IMR-90 (cell line): ENCODE measurements around the gene LRRC37B. TPM values are rescaled to one million over a fixed set of nuclear protein-coding genes. Genes with fewer than 3 reads are reported as not detected.
"Not testable (repeated sequence)": the region's sequence is repeated elsewhere in the genome, so short reads cannot be mapped to it uniquely, and the experiment has no call there.

Experiments used
- ATAC-seq: fragments of 200-7000 bp; cut with Tn5 transposase; 2 replicates; pipeline ENCODE4 v1.9.1; 2020; ENCODE audit warnings: low read depth, mild to moderate bottlenecking, moderate library complexity
- BruUV-seq: library from RNA; stranded (reverse); fragments of 400-500 nt; replicated peaks from 2 replicates; lab custom pipeline; 2021; lab: Mats Ljungman, UMichigan
- CTCF ChIA-PET: fragments of 300-600 bp; formaldehyde crosslinking; extraction: SDS; loops from one replicate; lab custom pipeline; 2021; ENCODE audit warnings: antibody characterized with exemption; lab: Yijun Ruan, JAX
- POLR2A ChIA-PET: fragments of 300-600 bp; sonication (Branson Sonifier 250); formaldehyde crosslinking; loops from one replicate; lab custom pipeline; 2022; ENCODE audit warnings: antibody characterized with exemption; ENCODE audit not compliant: unreplicated experiment; lab: Charles Lee
- DNase-seq: peaks from one replicate; pipeline ENCODE4 v3.0.0; 2013
- H2AFZ ChIP-seq: replicated peaks from 2 replicates; pipeline ENCODE3; 2013; ENCODE audit warnings: low read length, mild to moderate bottlenecking; ENCODE audit not compliant: poor library complexity
- H2AK5ac ChIP-seq: 2 replicates; pipeline ENCODE4 v1.6.1; 2013; ENCODE audit warnings: low read depth, low read length, inconsistent platforms
- H2AK9ac ChIP-seq: replicated peaks from 2 replicates; pipeline ENCODE3; 2013; ENCODE audit warnings: mild to moderate bottlenecking, low read depth, low read length, moderate library complexity; ENCODE audit not compliant: poor library complexity
- H2BK120ac ChIP-seq: 2 replicates; pipeline ENCODE4 v1.6.1; 2013; ENCODE audit warnings: low read depth, low read length, inconsistent platforms
- H2BK15ac ChIP-seq: 3 replicates; pipeline ENCODE4 v1.6.1; 2013; ENCODE audit warnings: low read depth, low read length, inconsistent platforms
- H2BK20ac ChIP-seq: 2 replicates; pipeline ENCODE4 v1.6.1; 2013; ENCODE audit warnings: low read depth, mild to moderate bottlenecking, inconsistent platforms, low read length, moderate library complexity
- H2BK5ac ChIP-seq: 2 replicates; pipeline ENCODE4 v1.6.1; 2013; ENCODE audit warnings: mild to moderate bottlenecking, low read depth, low read length, inconsistent platforms; ENCODE audit not compliant: poor library complexity, severe bottlenecking
- H3K14ac ChIP-seq: replicated peaks from 2 replicates; pipeline ENCODE4 v1.6.1; 2013; ENCODE audit warnings: low read depth, low read length, inconsistent platforms
- H3K18ac ChIP-seq: 2 replicates; pipeline ENCODE4 v1.6.1; 2013; ENCODE audit warnings: low read depth, low read length, control low read depth
- H3K23ac ChIP-seq: 2 replicates; pipeline ENCODE4 v1.6.1; 2013; ENCODE audit warnings: low read depth, low read length, inconsistent platforms
- H3K27ac ChIP-seq: 2 replicates; pipeline ENCODE4 v1.5.1; 2013; ENCODE audit warnings: mild to moderate bottlenecking, control low read depth, low read length; ENCODE audit not compliant: insufficient read depth
- H3K27me3 ChIP-seq: 2 replicates; pipeline ENCODE4 v1.6.1; 2013; ENCODE audit warnings: low read length; ENCODE audit not compliant: control insufficient read depth, insufficient read depth
- H3K36me3 ChIP-seq: 2 replicates; pipeline ENCODE4 v1.6.1; 2013; ENCODE audit warnings: low read length, mixed read lengths; ENCODE audit not compliant: control insufficient read depth, insufficient read depth
- H3K4ac ChIP-seq: 2 replicates; pipeline ENCODE4 v1.6.1; 2013; ENCODE audit warnings: low read depth, low read length, inconsistent platforms
- H3K4me1 ChIP-seq: 2 replicates; pipeline ENCODE4 v1.6.1; 2013; ENCODE audit warnings: low read length, mixed read lengths; ENCODE audit not compliant: control insufficient read depth, insufficient read depth
- H3K4me2 ChIP-seq: 2 replicates; pipeline ENCODE4 v1.6.1; 2013; ENCODE audit warnings: low read depth, mild to moderate bottlenecking, control low read depth, low read length, moderate library complexity
- H3K4me3 ChIP-seq: 2 replicates; pipeline ENCODE4 v1.5.1; 2013; ENCODE audit warnings: low read depth, mild to moderate bottlenecking, control low read depth, low read length, moderate library complexity; ENCODE audit not compliant: insufficient read depth
- H3K56ac ChIP-seq: 2 replicates; pipeline ENCODE4 v1.6.1; 2013; ENCODE audit warnings: low read length, inconsistent platforms; ENCODE audit not compliant: insufficient read depth; ENCODE audit errors: extremely low read depth
- H3K79me1 ChIP-seq, 2 experiments: 2 replicates each; pipeline ENCODE4 v1.6.1; 2013; ENCODE audit warnings: low read length in 2 of 2, inconsistent platforms in 1 of 2, low read depth in 1 of 2
- H3K9ac ChIP-seq: 2 replicates; pipeline ENCODE4 v1.6.1; 2013; ENCODE audit warnings: low read depth, low read length, control low read depth
- H3K9me1 ChIP-seq: 2 replicates; pipeline ENCODE4 v1.6.1; 2013; ENCODE audit warnings: low read length, inconsistent platforms; ENCODE audit not compliant: insufficient read depth
- H3K9me3 ChIP-seq: 2 replicates; pipeline ENCODE4 v1.6.1; 2013; ENCODE audit warnings: low read length; ENCODE audit not compliant: control insufficient read depth, insufficient read depth
- H4K20me1 ChIP-seq: 2 replicates; pipeline ENCODE4 v1.6.1; 2013; ENCODE audit warnings: low read length, inconsistent platforms; ENCODE audit not compliant: insufficient read depth
- H4K5ac ChIP-seq: 2 replicates; pipeline ENCODE4 v1.6.1; 2013; ENCODE audit warnings: mild to moderate bottlenecking, low read depth, low read length, control low read depth
- H4K8ac ChIP-seq, 2 experiments: 2 replicates each; pipeline ENCODE4 v1.6.1; 2013; ENCODE audit warnings: low read depth in 2 of 2, low read length in 2 of 2, control low read depth in 1 of 2, inconsistent platforms in 1 of 2
- H4K91ac ChIP-seq: 2 replicates; pipeline ENCODE4 v1.6.1; 2013; ENCODE audit warnings: low read depth, low read length, inconsistent platforms; ENCODE audit not compliant: insufficient read depth
- WGBS, 2 experiments: methylation state at CpG; one replicate each; pipeline versions ENCODE4 v1.1.5 to v1.1.7; 2013; ENCODE audit warnings: missing lambda C conversion rate in 2 of 2; ENCODE audit not compliant: insufficient read length in 1 of 2; ENCODE audit errors: extremely low coverage in 2 of 2; 5-methylcytosine and 5-hydroxymethylcytosine counted together
- dilution Hi-C: fragments of 300-500 bp; cut with HindIII; formaldehyde crosslinking; loops from one replicate; pipeline ENCODE4 v1.14.3; 2018; ENCODE audit warnings: low sequenced_read_pairs; ENCODE audit not compliant: unreplicated experiment
- in situ Hi-C: fragments of 300-500 bp; cut with MboI; formaldehyde crosslinking; loops from 3 replicates; pipeline ENCODE4 v1.14.3; 2019; ENCODE audit warnings: low sequenced_read_pairs, inconsistent platforms, mixed read lengths
- intact Hi-C: fragments of 100-400 bp; cut with micrococcal nuclease; formaldehyde crosslinking; loops from 2 replicates; pipeline ENCODE4 v1.10.0; 2022
- polyA plus RNA-seq, 3 experiments: library from polyadenylated mRNA; depleted of rRNA; stranded (reverse); fragments of >200 nt; gene quantifications; 2 replicates each; pipeline ENCODE4 v1.2.3, GENCODE V29; 2012; ENCODE audit warnings: low replicate concordance in 1 of 3
- total RNA-seq: library from RNA; depleted of rRNA; stranded (reverse); fragments of >200 nt; gene quantifications from 2 replicates; pipeline ENCODE4 v1.2.3, GENCODE V29; 2012

The LRRC37B gene
- total and polyA plus RNA-seq, 2 of the 4 experiments (the other 2 are of a cell fraction) = 4.3 to 7.2 TPM

DNA sequence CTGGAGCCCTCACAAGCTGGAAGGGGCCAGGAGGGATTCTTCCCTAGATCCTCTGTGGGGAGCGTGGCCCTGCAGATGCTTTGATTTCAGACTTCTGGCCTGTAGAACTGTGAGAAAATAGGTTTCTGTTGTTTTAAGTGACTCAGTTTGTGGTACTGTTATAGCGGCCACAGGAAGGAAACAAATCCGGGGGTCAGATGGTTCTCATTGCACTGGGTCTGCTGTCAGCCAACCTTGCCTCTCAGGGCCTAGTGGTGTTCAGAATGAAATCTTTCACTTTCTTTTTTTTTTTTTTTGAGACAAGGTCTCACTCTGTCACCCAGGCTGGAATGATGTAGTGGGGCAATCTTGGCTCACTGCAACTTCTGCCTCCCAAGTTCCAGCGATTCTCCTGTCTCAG is 64.8 kb downstream of the LRRC37B start:
- peak; percentile 81 for ATAC-seq
- H3K18ac ChIP-seq, H3K56ac ChIP-seq, POLR2A ChIA-PET, H2BK5ac ChIP-seq, H3K4me1 ChIP-seq, H2BK120ac ChIP-seq, CTCF ChIA-PET, DNase-seq, in situ Hi-C loops, H4K8ac ChIP-seq, H3K14ac ChIP-seq, H3K9ac ChIP-seq, H2AK9ac ChIP-seq, H4K5ac ChIP-seq, H3K36me3 ChIP-seq, H2BK20ac ChIP-seq, H3K27ac ChIP-seq, BruUV-seq, dilution Hi-C loops, H3K9me3 ChIP-seq, H3K23ac ChIP-seq, H4K20me1 ChIP-seq, H3K9me1 ChIP-seq, H4K91ac ChIP-seq, H2BK15ac ChIP-seq, intact Hi-C loops, H3K4me2 ChIP-seq, H2AFZ ChIP-seq, H3K4me3 ChIP-seq, H2AK5ac ChIP-seq, H3K27me3 ChIP-seq, H3K4ac ChIP-seq, H3K79me1 ChIP-seq: not testable (repeated sequence)
- WGBS, 2 experiments = no CpG with 5 or more reads among the region's 4 CpGs

DNA sequence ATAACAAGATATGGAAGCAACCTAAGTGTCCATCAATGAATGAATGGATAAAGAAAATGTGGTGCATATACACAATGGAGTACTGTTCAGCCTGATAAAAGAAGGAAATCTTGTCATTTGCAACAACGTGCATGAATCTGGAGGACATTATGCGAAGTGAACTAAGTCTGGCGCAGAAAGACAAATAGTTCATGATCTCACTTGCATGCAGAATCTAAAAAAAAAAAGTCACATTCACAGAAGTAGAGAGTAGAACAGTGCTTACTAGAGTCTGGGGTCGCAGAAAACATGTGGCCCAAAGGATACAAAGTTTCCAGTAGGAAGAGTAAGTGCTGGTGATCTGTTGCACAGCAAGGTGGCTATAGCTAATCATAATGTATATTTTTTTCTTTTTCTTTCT is 65.9 kb downstream of the LRRC37B start:
- H3K4me3 ChIP-seq, H3K4me2 ChIP-seq, intact Hi-C loops, H3K27me3 ChIP-seq, H3K9me1 ChIP-seq, in situ Hi-C loops, H3K79me1 ChIP-seq, H3K4me1 ChIP-seq, H4K8ac ChIP-seq, H4K5ac ChIP-seq, dilution Hi-C loops, H2BK5ac ChIP-seq, H2BK120ac ChIP-seq, DNase-seq, H3K23ac ChIP-seq, BruUV-seq, POLR2A ChIA-PET, H3K4ac ChIP-seq, H4K20me1 ChIP-seq, H2BK15ac ChIP-seq, H2AK5ac ChIP-seq, CTCF ChIA-PET, H3K9me3 ChIP-seq, H3K18ac ChIP-seq, ATAC-seq, H4K91ac ChIP-seq, H2AFZ ChIP-seq, H3K14ac ChIP-seq, H3K56ac ChIP-seq, H2BK20ac ChIP-seq, H3K9ac ChIP-seq, H3K27ac ChIP-seq, H3K36me3 ChIP-seq, H2AK9ac ChIP-seq: not testable (repeated sequence)
- WGBS, 2 experiments = no CpG with 5 or more reads among the region's 4 CpGs
